ENCODE measurements around the gene UBALD1. TPM values are rescaled to one million over a fixed set of nuclear protein-coding genes. Genes with fewer than 3 reads are reported as not detected.

The UBALD1 gene
- total RNA-seq, 1 donor from 2014 or later, result 31.0 TPM

GRCh38 chr16:4566144-4566543, 48.5 kb downstream of the UBALD1 start:
- Mint-ChIP-seq H3K4me3 (ENCODE audit: unreplicated experiment) (no peak overlapping the region), H3K9me3 (ENCODE audit: unreplicated experiment) (no peaks in the 10 kb centered on the region), H3K27ac (ENCODE audit: unreplicated experiment) (no peak overlapping the region), H3K4me1 (ENCODE audit: unreplicated experiment) (no peaks in the 10 kb centered on the region), H3K36me3 (ENCODE audit: low read depth, unreplicated experiment) (no peaks in the 10 kb centered on the region), H3K27me3 (ENCODE audit: unreplicated experiment) (peaks cover 1% of the 10 kb centered on the region)
- TF ChIP-seq CTCF (IDR thresholded peaks at IDR 0.05; ENCODE audit: unreplicated experiment), result no peak
- DNase-seq (ENCODE audit: low spot score), result no peak

DNA sequence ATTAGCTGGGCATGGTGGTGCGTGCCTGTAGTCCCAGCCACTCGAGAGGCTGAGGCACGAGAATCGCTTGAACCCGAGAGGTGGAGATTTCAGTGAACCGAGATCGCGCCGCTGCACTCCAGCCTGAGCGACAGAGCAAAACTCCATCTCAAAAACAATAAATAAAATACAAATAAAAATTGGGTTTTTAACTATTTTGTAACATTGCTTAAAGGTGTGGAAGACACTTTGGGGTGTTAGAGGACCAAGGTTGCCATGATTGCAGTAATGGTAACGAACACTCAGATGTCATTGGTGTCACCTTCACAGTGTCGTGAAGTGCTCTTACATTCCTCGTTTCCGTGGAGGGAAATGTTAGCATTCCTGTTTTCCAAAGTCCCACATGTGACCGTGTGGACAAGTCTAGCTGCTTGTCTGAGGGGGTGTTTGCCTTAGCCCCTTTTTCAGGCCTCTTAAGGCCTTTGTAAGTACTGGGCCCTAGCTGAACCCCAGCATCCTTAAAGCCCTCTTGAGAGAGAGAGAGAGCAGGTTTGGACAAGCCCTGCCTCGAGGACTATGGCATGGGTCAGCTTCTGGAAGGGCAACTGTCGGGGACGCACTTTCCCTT, 49.9 kb downstream of the UBALD1 start:
- no peak for DNase-seq (ENCODE audit: low spot score)
- Mint-ChIP-seq H3K27me3 (ENCODE audit: unreplicated experiment) (peaks cover 1% of the 10 kb centered on the region), H3K27ac (ENCODE audit: unreplicated experiment) (no peak overlapping the region), H3K4me1 (ENCODE audit: unreplicated experiment) (no peaks in the 10 kb centered on the region), H3K36me3 (ENCODE audit: low read depth, unreplicated experiment) (no peaks in the 10 kb centered on the region), H3K9me3 (ENCODE audit: unreplicated experiment) (no peaks in the 10 kb centered on the region), H3K4me3 (ENCODE audit: unreplicated experiment) (no peak overlapping the region)
- no peak for TF ChIP-seq CTCF (IDR thresholded peaks at IDR 0.05; ENCODE audit: unreplicated experiment)

GRCh38 chr16:4561596-4561995, 53.1 kb downstream of the UBALD1 start:
- no peaks in the 10 kb centered on the region for H3K36me3 Mint-ChIP-seq (ENCODE audit: low read depth, unreplicated experiment)
- H3K27ac Mint-ChIP-seq (ENCODE audit: unreplicated experiment), result no peak overlapping the region
- TF ChIP-seq CTCF (IDR thresholded peaks at IDR 0.05; ENCODE audit: unreplicated experiment), result no peak
- H3K27me3 Mint-ChIP-seq (ENCODE audit: unreplicated experiment), result peaks cover 1% of the 10 kb centered on the region
- H3K4me3 Mint-ChIP-seq (ENCODE audit: unreplicated experiment), result no peak overlapping the region
- DNase-seq (ENCODE audit: low spot score), result no peak
- no peaks in the 10 kb centered on the region for H3K9me3 Mint-ChIP-seq (ENCODE audit: unreplicated experiment)
- no peaks in the 10 kb centered on the region for H3K4me1 Mint-ChIP-seq (ENCODE audit: unreplicated experiment)

Other genes starting within 250 kb of the UBALD1 start
- gene VASN, start 243.0 kb downstream of the UBALD1 start, total RNA-seq (ENCODE audit: unreplicated experiment), result 0.67 TPM
- gene CORO7, start 198.3 kb downstream of the UBALD1 start, total RNA-seq (ENCODE audit: unreplicated experiment), result 103 TPM
- 32.0 TPM for gene DNAJA3, start 189.0 kb downstream of the UBALD1 start, total RNA-seq (ENCODE audit: unreplicated experiment)
- 35.3 TPM for gene NMRAL1, start 140.3 kb downstream of the UBALD1 start, total RNA-seq (ENCODE audit: unreplicated experiment)
- gene HMOX2, start 138.5 kb downstream of the UBALD1 start, total RNA-seq (ENCODE audit: unreplicated experiment), result 225 TPM
- 25.6 TPM for gene CDIP1, start 76.1 kb downstream of the UBALD1 start, total RNA-seq (ENCODE audit: unreplicated experiment)
- gene C16orf96, start 58.5 kb downstream of the UBALD1 start, total RNA-seq (ENCODE audit: unreplicated experiment), result 0.54 TPM
- 82.5 TPM for gene MGRN1, start 9.9 kb upstream of the UBALD1 start, total RNA-seq (ENCODE audit: unreplicated experiment)
- 43.1 TPM for gene NUDT16L1, start 78.7 kb upstream of the UBALD1 start, total RNA-seq (ENCODE audit: unreplicated experiment)
- 15.6 TPM for gene ANKS3, start 119.4 kb upstream of the UBALD1 start, total RNA-seq (ENCODE audit: unreplicated experiment)
- gene DNAAF8, start 119.6 kb upstream of the UBALD1 start, total RNA-seq (ENCODE audit: unreplicated experiment), result 0.18 TPM
- gene ZNF500, start 152.3 kb upstream of the UBALD1 start, total RNA-seq (ENCODE audit: unreplicated experiment), result 32.8 TPM
- gene SEPTIN12, start 173.5 kb upstream of the UBALD1 start, total RNA-seq (ENCODE audit: unreplicated experiment), result 11.5 TPM
- gene SMIM22, start 180.5 kb upstream of the UBALD1 start, total RNA-seq (ENCODE audit: unreplicated experiment), result not detected
- 46.2 TPM for gene ROGDI, start 187.7 kb upstream of the UBALD1 start, total RNA-seq (ENCODE audit: unreplicated experiment)
- gene GLYR1, start 232.4 kb upstream of the UBALD1 start, total RNA-seq (ENCODE audit: unreplicated experiment), result 111 TPM
- 36.4 TPM for gene UBN1, start 232.6 kb upstream of the UBALD1 start, total RNA-seq (ENCODE audit: unreplicated experiment)